H7 (cell line): ENCODE results near the gene LAMTOR4. TPM values are rescaled to one million over a fixed set of nuclear protein-coding genes. Genes with fewer than 3 reads are reported as not detected.

Experiments
- DNase-seq: peaks from one replicate; pipeline ENCODE4 v3.0.0; 2012
- H3K27me3 ChIP-seq: 2 replicates; pipeline ENCODE4 v1.6.0; 2011; ENCODE audit warnings: mild to moderate bottlenecking, low read length; ENCODE audit not compliant: control insufficient read depth, insufficient read depth
- H3K36me3 ChIP-seq: replicated peaks from 2 replicates; pipeline ENCODE4 v1.5.1; 2011; ENCODE audit warnings: low read length; ENCODE audit not compliant: control insufficient read depth, insufficient read depth
- H3K4me3 ChIP-seq: 2 replicates; pipeline ENCODE4 v1.5.1; 2011; ENCODE audit warnings: low read depth, mild to moderate bottlenecking, control low read depth, low read length, moderate library complexity; ENCODE audit not compliant: insufficient read depth
- total RNA-seq: library from RNA; depleted of rRNA; stranded (reverse); fragments of >200 nt; shearing (Covaris generic); gene quantifications from 2 replicates; pipeline ENCODE4 v1.2.3, GENCODE V29; 2014; rRNA removed

LAMTOR4 gene
- 143 and 165 TPM in 2 replicates for total RNA-seq

- Histone ChIP-seq H3K36me3 (peaks cover 2% of the 10 kb centered on the region), H3K27me3 (no peaks in the 10 kb centered on the region), H3K4me3 (peak within 1 kb of the TSS; percentile 67)
- peak; percentile 99 for DNase-seq
Observed at GRCh38 chr7:100148559-100149328, at the start of gene LAMTOR4. Gene LAMTOR4 (plus strand): TSS chr7:100148918. CDS start chr7:100148973, 55 bp downstream.

GRCh38 chr7:100099452-100099851 is 49.3 kb upstream of the LAMTOR4 start:
- peak; percentile 17 for DNase-seq
- Histone ChIP-seq H3K27me3 (no peaks in the 10 kb centered on the region), H3K4me3 (peak overlapping the region; percentile 99), H3K36me3 (peaks cover 47% of the 10 kb centered on the region)

GRCh38 chr7:100100420-100101015 is 48.2 kb upstream of the LAMTOR4 start:
- no peaks in the 10 kb centered on the region for H3K27me3 ChIP-seq
- peak overlapping the region; percentile 99 for H3K4me3 ChIP-seq
- peak; percentile 98 for DNase-seq
- peaks cover 38% of the 10 kb centered on the region for H3K36me3 ChIP-seq

GRCh38 chr7:100101016-100101862 is 47.5 kb upstream of the LAMTOR4 start, which contains the start of the genes AP4M1 and MCM7:
Gene AP4M1 (plus strand): TSS chr7:100101643. CDS start chr7:100101715, 72 bp downstream.
Gene MCM7 (minus strand): TSS chr7:100101397. CDS start chr7:100101294, 103 bp downstream.
- no peaks in the 10 kb centered on the region for H3K27me3 ChIP-seq
- peak within 1 kb of the TSS; percentile 99 for H3K4me3 ChIP-seq
- DNase-seq, result peak; percentile 100
- H3K36me3 ChIP-seq, result peaks cover 36% of the 10 kb centered on the region

GRCh38 chr7:100102950-100103840 is 45.5 kb upstream of the LAMTOR4 start:
- Histone ChIP-seq H3K27me3 (no peaks in the 10 kb centered on the region), H3K4me3 (no peak overlapping the region), H3K36me3 (peaks cover 30% of the 10 kb centered on the region)
- DNase-seq, result no peak

GRCh38 chr7:100105534-100105933 is 43.2 kb upstream of the LAMTOR4 start:
- Histone ChIP-seq H3K27me3 (no peaks in the 10 kb centered on the region), H3K4me3 (no peak overlapping the region)
- DNase-seq, result no peak

GRCh38 chr7:100106633-100107032 is 42.1 kb upstream of the LAMTOR4 start:
- H3K36me3 ChIP-seq, result peaks cover 29% of the 10 kb centered on the region
- no peaks in the 10 kb centered on the region for H3K27me3 ChIP-seq
- peak; percentile 25 for DNase-seq
- no peak overlapping the region for H3K4me3 ChIP-seq

More at GRCh38 chr7:100105534-100105933, 43.2 kb upstream of the LAMTOR4 start:
- peaks cover 24% of the 10 kb centered on the region for H3K36me3 ChIP-seq

GRCh38 chr7:100107125-100107737 is 41.5 kb upstream of the LAMTOR4 start:
- Histone ChIP-seq H3K36me3 (peaks cover 32% of the 10 kb centered on the region), H3K27me3 (no peaks in the 10 kb centered on the region), H3K4me3 (no peak overlapping the region)
- DNase-seq, result peak; percentile 49

GRCh38 chr7:100107890-100108289 is 40.8 kb upstream of the LAMTOR4 start:
- no peaks in the 10 kb centered on the region for H3K27me3 ChIP-seq
- H3K36me3 ChIP-seq, result peaks cover 35% of the 10 kb centered on the region
- no peak for DNase-seq
- H3K4me3 ChIP-seq, result no peak overlapping the region

- no peaks in the 10 kb centered on the region for H3K27me3 ChIP-seq
- no peak for DNase-seq
- no peak overlapping the region for H3K4me3 ChIP-seq
- H3K36me3 ChIP-seq, result peaks cover 41% of the 10 kb centered on the region
Observed at GRCh38 chr7:100109521-100110163, 39.1 kb upstream of the LAMTOR4 start.

- DNase-seq, result no peak
- Histone ChIP-seq H3K27me3 (no peaks in the 10 kb centered on the region), H3K4me3 (no peak overlapping the region), H3K36me3 (peaks cover 36% of the 10 kb centered on the region)
Observed at GRCh38 chr7:100111156-100111555, 37.6 kb upstream of the LAMTOR4 start.

GRCh38 chr7:100111914-100112313 is 36.8 kb upstream of the LAMTOR4 start:
- Histone ChIP-seq H3K27me3 (no peaks in the 10 kb centered on the region), H3K4me3 (no peak overlapping the region), H3K36me3 (peaks cover 35% of the 10 kb centered on the region)
- peak; percentile 64 for DNase-seq

GRCh38 chr7:100115026-100115425 is 33.7 kb upstream of the LAMTOR4 start:
- H3K27me3 ChIP-seq, result no peaks in the 10 kb centered on the region
- no peak for DNase-seq
- peaks cover 17% of the 10 kb centered on the region for H3K36me3 ChIP-seq
- H3K4me3 ChIP-seq, result no peak overlapping the region
